Liver (tissue), 9 donors: ENCODE results near the gene MAPK4. TPM values are rescaled to one million over a fixed set of nuclear protein-coding genes. Genes with fewer than 3 reads are reported as not detected.

Experiments used
- DNase-seq: peaks from one replicate; pipeline ENCODE4 v3.0.0-alpha.2; 2017; ENCODE audit warnings: low spot score
- H3K27ac ChIP-seq, 2 donors: one replicate each; pipeline ENCODE4 v1.7.0; 2013; ENCODE audit warnings: inconsistent platforms in 2 of 2, low read length in 2 of 2, control low read depth in 1 of 2, low read depth in 1 of 2, mild to moderate bottlenecking in 1 of 2
- H3K27me3 ChIP-seq, 4 donors: one replicate each; pipeline versions ENCODE4 v1.6.1 to v1.7.0; 2013; ENCODE audit warnings: low read length in 3 of 4, inconsistent platforms in 1 of 4, mild to moderate bottlenecking in 1 of 4, moderate library complexity in 1 of 4; ENCODE audit not compliant: control insufficient read depth in 4 of 4, insufficient read depth in 4 of 4
- H3K36me3 ChIP-seq, 4 donors: one replicate each; pipeline versions ENCODE4 v1.6.1 to v1.7.0; 2013; ENCODE audit warnings: low read length in 3 of 4, mild to moderate bottlenecking in 3 of 4, low read depth in 1 of 4, moderate library complexity in 1 of 4; ENCODE audit not compliant: control insufficient read depth in 4 of 4, insufficient read depth in 3 of 4
- H3K4me1 ChIP-seq, 4 donors: one replicate each; pipeline versions ENCODE4 v1.6.1 to v1.7.0; 2013; ENCODE audit warnings: low read length in 3 of 4, mild to moderate bottlenecking in 3 of 4, moderate library complexity in 1 of 4; ENCODE audit not compliant: control insufficient read depth in 4 of 4, insufficient read depth in 4 of 4
- H3K4me3 ChIP-seq, 3 donors: one replicate each; pipeline versions ENCODE4 v1.6.1 to v1.7.0; 2013; ENCODE audit warnings: low read length in 3 of 3, control low read depth in 1 of 3, low read depth in 1 of 3, mild to moderate bottlenecking in 1 of 3
- H3K9ac ChIP-seq, 2 donors: one replicate each; pipeline ENCODE4 v1.7.0; 2013; ENCODE audit warnings: low read length in 2 of 2, mild to moderate bottlenecking in 2 of 2, moderate library complexity in 2 of 2, control low read depth in 1 of 2, low read depth in 1 of 2
- H3K9me3 ChIP-seq, 4 donors: one replicate each; pipeline versions ENCODE4 v1.6.1 to v1.7.0; 2013; ENCODE audit warnings: low read length in 3 of 4; ENCODE audit not compliant: control insufficient read depth in 4 of 4
- EGR1 ChIP-seq, 2 donors: IDR thresholded peaks; 2 replicates each; pipeline ENCODE4 v1.6.1; 2016 to 2018; ENCODE audit warnings: antibody characterized with exemption in 2 of 2, low read depth in 2 of 2
- FOXA1 ChIP-seq: IDR thresholded peaks from 2 replicates; pipeline ENCODE4 v1.6.1; 2016; ENCODE audit warnings: antibody characterized with exemption
- FOXA2 ChIP-seq: IDR thresholded peaks from 2 replicates; pipeline ENCODE4 v1.6.1; 2016; ENCODE audit warnings: antibody characterized with exemption
- GABPA ChIP-seq, 2 donors: IDR thresholded peaks in 1 of 2; conservative IDR thresholded peaks in 1 of 2; 2 replicates each; pipeline ENCODE4 v1.6.1; 2016; ENCODE audit warnings: antibody characterized with exemption in 2 of 2, mild to moderate bottlenecking in 1 of 2, moderate library complexity in 1 of 2
- HNF4A ChIP-seq, 2 donors: conservative IDR thresholded peaks; 2 replicates each; pipeline ENCODE4 v1.6.1; 2016; ENCODE audit warnings: antibody characterized with exemption in 2 of 2, mild to moderate bottlenecking in 2 of 2
- HNF4G ChIP-seq: IDR thresholded peaks from 2 replicates; pipeline ENCODE4 v1.6.1; 2016; ENCODE audit warnings: antibody characterized with exemption
- JUND ChIP-seq, 2 donors: IDR thresholded peaks; 2 replicates each; pipeline ENCODE4 v1.6.1; 2016; ENCODE audit warnings: antibody characterized with exemption in 2 of 2
- NR2F2 ChIP-seq: IDR thresholded peaks from 2 replicates; pipeline ENCODE4 v1.6.1; 2016; ENCODE audit warnings: antibody characterized with exemption
- RAD21 ChIP-seq, 2 donors: IDR thresholded peaks; 2 replicates each; pipeline ENCODE4 v1.6.1; 2016; ENCODE audit warnings: antibody characterized with exemption in 2 of 2, mild to moderate bottlenecking in 2 of 2
- RXRA ChIP-seq, 2 donors: IDR thresholded peaks; 2 replicates each; pipeline ENCODE4 v1.6.1; 2017 to 2018; ENCODE audit warnings: antibody characterized with exemption in 2 of 2, mild to moderate bottlenecking in 1 of 2
- SP1 ChIP-seq: IDR thresholded peaks from 2 replicates; pipeline ENCODE4 v1.6.1; 2018; ENCODE audit warnings: antibody characterized with exemption, mild to moderate bottlenecking
- TAF1 ChIP-seq: conservative IDR thresholded peaks from 2 replicates; pipeline ENCODE4 v1.6.1; 2016; ENCODE audit warnings: antibody characterized with exemption, mild to moderate bottlenecking
- YY1 ChIP-seq: IDR thresholded peaks from 2 replicates; pipeline ENCODE4 v1.6.1; 2016; ENCODE audit warnings: antibody characterized with exemption, mild to moderate bottlenecking
- WGBS: extraction: QIAGEN DNeasy Blood & Tissue Kit; methylation state at CpG from one replicate; pipeline ENCODE4 v1.1.7; 2013; 5-methylcytosine and 5-hydroxymethylcytosine counted together
- polyA plus RNA-seq, 2 donors: library from polyadenylated mRNA; stranded (reverse) in 1 of 2; unstranded in 1 of 2; fragments of 200-250 nt in 1 of 2; fragments of >200 nt in 1 of 2; fragmentation: Nextera tagmentation in 1 of 2; extraction: Ambion mirVana in 1 of 2; gene quantifications; one replicate each; pipeline versions ENCODE4 v1.2.1 to v1.2.3, GENCODE V29; 2013 to 2015
- total RNA-seq, 2 donors: library from RNA; depleted of rRNA; stranded (reverse); fragments of >200 nt; gene quantifications; one replicate each; pipeline ENCODE4 v1.2.3, GENCODE V29; 2014
- TF ChIP-seq, protein P1 (sequence below): IDR thresholded peaks from 2 replicates; pipeline ENCODE4 v1.6.1; 2016; ENCODE audit warnings: antibody characterized with exemption
- TF ChIP-seq, protein P2 (sequence below): IDR thresholded peaks from 2 replicates; pipeline ENCODE4 v1.6.1; 2016; ENCODE audit warnings: antibody characterized with exemption, mild to moderate bottlenecking
- TF ChIP-seq, protein P3 (sequence below): IDR thresholded peaks from 2 replicates; pipeline ENCODE4 v1.6.1; 2016; ENCODE audit warnings: antibody characterized with exemption
- TF ChIP-seq, protein P4 (sequence below): IDR thresholded peaks from 2 replicates; pipeline ENCODE4 v1.6.1; 2016; ENCODE audit warnings: antibody characterized with exemption
- TF ChIP-seq, protein P5 (sequence below): fragments of 150-350 bp; IDR thresholded peaks from 2 replicates; pipeline ENCODE4 v1.5.1; 2017; ENCODE audit warnings: improper control_type of control experiment, low read depth, low read length; ENCODE audit not compliant: missing input control
- donor health status: healthy.
- donor health status: healthy.
- donor health status: healthy.
- donor health status: healthy.
- donor health status: healthy.

MAPK4 gene
- total and polyA plus RNA-seq, 4 donors = under 0.01 to 4.9 (median 1.5) TPM

DNA sequence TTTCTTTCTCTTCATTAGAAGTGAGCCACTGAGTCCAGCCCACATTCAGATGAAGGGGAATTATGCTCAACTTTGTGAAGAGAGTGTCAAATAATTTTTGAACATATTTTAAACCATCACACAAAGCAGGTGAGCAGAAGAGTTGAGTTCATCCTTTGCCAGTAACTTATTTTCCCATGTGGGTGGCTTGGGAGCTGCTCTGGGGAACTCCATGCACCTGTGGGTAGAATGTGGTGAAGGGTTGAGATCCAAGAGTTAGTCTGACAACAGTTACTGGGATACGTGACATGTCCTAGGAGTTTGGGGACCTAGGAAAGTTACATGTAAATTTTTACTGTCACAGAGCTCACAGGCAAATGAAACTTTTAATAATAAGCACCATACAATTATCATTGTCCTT lies 21.6 kb downstream of the MAPK4 start:
- Histone ChIP-seq H3K9ac (no peak overlapping the region), H3K27me3 (no peaks in the 10 kb centered on the region), H3K27ac (no peak overlapping the region), H3K4me1 (no peaks in the 10 kb centered on the region), H3K9me3 (no peaks in the 10 kb centered on the region), H3K36me3 (no peaks in the 10 kb centered on the region), H3K4me3 (no peak overlapping the region)
- DNase-seq = no peak
- TF ChIP-seq EGR1 (IDR thresholded peaks at IDR 0.05; ENCODE audit: low read depth in 2 of 2) = no peak
- no peak for TF ChIP-seq GABPA (IDR thresholded peaks at IDR 0.05 in 1 of 2, conservative IDR thresholded peaks at IDR 0.05 in 1 of 2)
- TF ChIP-seq JUND (IDR thresholded peaks at IDR 0.05) = no peak
- TF ChIP-seq RAD21 (IDR thresholded peaks at IDR 0.05) = no peak
- TF ChIP-seq HNF4A (conservative IDR thresholded peaks at IDR 0.05) = no peak
- TF ChIP-seq, protein P1, sequence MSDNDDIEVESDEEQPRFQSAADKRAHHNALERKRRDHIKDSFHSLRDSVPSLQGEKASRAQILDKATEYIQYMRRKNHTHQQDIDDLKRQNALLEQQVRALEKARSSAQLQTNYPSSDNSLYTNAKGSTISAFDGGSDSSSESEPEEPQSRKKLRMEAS = no peak
- no peak for TF ChIP-seq FOXA1
- TF ChIP-seq, protein P2, sequence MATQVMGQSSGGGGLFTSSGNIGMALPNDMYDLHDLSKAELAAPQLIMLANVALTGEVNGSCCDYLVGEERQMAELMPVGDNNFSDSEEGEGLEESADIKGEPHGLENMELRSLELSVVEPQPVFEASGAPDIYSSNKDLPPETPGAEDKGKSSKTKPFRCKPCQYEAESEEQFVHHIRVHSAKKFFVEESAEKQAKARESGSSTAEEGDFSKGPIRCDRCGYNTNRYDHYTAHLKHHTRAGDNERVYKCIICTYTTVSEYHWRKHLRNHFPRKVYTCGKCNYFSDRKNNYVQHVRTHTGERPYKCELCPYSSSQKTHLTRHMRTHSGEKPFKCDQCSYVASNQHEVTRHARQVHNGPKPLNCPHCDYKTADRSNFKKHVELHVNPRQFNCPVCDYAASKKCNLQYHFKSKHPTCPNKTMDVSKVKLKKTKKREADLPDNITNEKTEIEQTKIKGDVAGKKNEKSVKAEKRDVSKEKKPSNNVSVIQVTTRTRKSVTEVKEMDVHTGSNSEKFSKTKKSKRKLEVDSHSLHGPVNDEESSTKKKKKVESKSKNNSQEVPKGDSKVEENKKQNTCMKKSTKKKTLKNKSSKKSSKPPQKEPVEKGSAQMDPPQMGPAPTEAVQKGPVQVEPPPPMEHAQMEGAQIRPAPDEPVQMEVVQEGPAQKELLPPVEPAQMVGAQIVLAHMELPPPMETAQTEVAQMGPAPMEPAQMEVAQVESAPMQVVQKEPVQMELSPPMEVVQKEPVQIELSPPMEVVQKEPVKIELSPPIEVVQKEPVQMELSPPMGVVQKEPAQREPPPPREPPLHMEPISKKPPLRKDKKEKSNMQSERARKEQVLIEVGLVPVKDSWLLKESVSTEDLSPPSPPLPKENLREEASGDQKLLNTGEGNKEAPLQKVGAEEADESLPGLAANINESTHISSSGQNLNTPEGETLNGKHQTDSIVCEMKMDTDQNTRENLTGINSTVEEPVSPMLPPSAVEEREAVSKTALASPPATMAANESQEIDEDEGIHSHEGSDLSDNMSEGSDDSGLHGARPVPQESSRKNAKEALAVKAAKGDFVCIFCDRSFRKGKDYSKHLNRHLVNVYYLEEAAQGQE = no peak
- no peak for TF ChIP-seq HNF4G
- no peak for TF ChIP-seq NR2F2
- TF ChIP-seq FOXA2 = no peak
- no peak for TF ChIP-seq RXRA (IDR thresholded peaks at IDR 0.05)
- no peak for TF ChIP-seq YY1
- TF ChIP-seq, protein P3, sequence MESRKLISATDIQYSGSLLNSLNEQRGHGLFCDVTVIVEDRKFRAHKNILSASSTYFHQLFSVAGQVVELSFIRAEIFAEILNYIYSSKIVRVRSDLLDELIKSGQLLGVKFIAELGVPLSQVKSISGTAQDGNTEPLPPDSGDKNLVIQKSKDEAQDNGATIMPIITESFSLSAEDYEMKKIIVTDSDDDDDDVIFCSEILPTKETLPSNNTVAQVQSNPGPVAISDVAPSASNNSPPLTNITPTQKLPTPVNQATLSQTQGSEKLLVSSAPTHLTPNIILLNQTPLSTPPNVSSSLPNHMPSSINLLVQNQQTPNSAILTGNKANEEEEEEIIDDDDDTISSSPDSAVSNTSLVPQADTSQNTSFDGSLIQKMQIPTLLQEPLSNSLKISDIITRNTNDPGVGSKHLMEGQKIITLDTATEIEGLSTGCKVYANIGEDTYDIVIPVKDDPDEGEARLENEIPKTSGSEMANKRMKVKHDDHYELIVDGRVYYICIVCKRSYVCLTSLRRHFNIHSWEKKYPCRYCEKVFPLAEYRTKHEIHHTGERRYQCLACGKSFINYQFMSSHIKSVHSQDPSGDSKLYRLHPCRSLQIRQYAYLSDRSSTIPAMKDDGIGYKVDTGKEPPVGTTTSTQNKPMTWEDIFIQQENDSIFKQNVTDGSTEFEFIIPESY = no peak
- TF ChIP-seq, protein P4, sequence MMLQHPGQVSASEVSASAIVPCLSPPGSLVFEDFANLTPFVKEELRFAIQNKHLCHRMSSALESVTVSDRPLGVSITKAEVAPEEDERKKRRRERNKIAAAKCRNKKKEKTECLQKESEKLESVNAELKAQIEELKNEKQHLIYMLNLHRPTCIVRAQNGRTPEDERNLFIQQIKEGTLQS = no peak
- no peak for TF ChIP-seq SP1
- no peak for TF ChIP-seq TAF1
- WGBS = 95% methylated on average over 1 of the region's 1 CpG

DNA sequence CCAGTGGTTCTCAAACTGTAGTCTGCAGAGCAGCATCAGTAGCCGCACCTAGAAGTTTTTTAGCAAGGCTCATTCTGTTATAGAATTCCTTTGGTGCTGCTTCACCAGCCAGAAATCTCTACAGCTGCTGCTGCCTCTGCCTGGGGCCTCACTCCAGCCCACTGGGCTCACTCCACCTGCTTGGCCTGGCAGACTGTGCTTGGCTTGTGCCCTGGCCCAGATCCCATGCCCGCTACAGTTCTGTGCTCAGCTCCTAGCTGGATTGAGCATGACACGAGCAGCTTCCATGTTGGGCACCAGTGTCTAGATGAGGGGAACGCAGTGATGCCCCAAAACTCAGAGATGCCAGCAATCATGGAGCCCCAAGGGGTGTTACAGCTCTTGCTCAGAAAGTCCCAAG lies 22.6 kb downstream of the MAPK4 start:
- no peaks in the 10 kb centered on the region for H3K36me3 ChIP-seq
- no peak overlapping the region for H3K27ac ChIP-seq
- H3K4me3 ChIP-seq = no peak overlapping the region
- H3K9me3 ChIP-seq = no peaks in the 10 kb centered on the region
- no peaks in the 10 kb centered on the region for H3K27me3 ChIP-seq
- WGBS = 91% methylated on average over 4 of the region's 4 CpGs
- no peak overlapping the region for H3K9ac ChIP-seq
- H3K4me1 ChIP-seq = no peaks in the 10 kb centered on the region
- no peak for DNase-seq
- no peak for TF ChIP-seq EGR1 (IDR thresholded peaks at IDR 0.05; ENCODE audit: low read depth in 2 of 2)
- TF ChIP-seq, protein P5, sequence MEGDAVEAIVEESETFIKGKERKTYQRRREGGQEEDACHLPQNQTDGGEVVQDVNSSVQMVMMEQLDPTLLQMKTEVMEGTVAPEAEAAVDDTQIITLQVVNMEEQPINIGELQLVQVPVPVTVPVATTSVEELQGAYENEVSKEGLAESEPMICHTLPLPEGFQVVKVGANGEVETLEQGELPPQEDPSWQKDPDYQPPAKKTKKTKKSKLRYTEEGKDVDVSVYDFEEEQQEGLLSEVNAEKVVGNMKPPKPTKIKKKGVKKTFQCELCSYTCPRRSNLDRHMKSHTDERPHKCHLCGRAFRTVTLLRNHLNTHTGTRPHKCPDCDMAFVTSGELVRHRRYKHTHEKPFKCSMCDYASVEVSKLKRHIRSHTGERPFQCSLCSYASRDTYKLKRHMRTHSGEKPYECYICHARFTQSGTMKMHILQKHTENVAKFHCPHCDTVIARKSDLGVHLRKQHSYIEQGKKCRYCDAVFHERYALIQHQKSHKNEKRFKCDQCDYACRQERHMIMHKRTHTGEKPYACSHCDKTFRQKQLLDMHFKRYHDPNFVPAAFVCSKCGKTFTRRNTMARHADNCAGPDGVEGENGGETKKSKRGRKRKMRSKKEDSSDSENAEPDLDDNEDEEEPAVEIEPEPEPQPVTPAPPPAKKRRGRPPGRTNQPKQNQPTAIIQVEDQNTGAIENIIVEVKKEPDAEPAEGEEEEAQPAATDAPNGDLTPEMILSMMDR = no peak
- no peak for TF ChIP-seq FOXA2
- TF ChIP-seq, protein P1 = no peak
- TF ChIP-seq SP1 = no peak
- no peak for TF ChIP-seq HNF4A (conservative IDR thresholded peaks at IDR 0.05)
- TF ChIP-seq RAD21 (IDR thresholded peaks at IDR 0.05) = no peak
- TF ChIP-seq FOXA1 = no peak
- TF ChIP-seq, protein P4 = no peak
- TF ChIP-seq RXRA (IDR thresholded peaks at IDR 0.05) = no peak
- no peak for TF ChIP-seq HNF4G
- no peak for TF ChIP-seq GABPA (IDR thresholded peaks at IDR 0.05 in 1 of 2, conservative IDR thresholded peaks at IDR 0.05 in 1 of 2)
- no peak for TF ChIP-seq YY1
- no peak for TF ChIP-seq TAF1
- TF ChIP-seq, protein P3 = no peak
- no peak for TF ChIP-seq NR2F2
- no peak for TF ChIP-seq JUND (IDR thresholded peaks at IDR 0.05)
